Subcutaneous abdominal adipose tissue (tissue), 5 donors: Measurements from ENCODE around the gene ITPR1.

Experiments
- H3K27ac ChIP-seq: one replicate; pipeline ENCODE4 v1.7.0; 2013; ENCODE audit warnings: low read depth, mild to moderate bottlenecking, inconsistent platforms, low read length, moderate library complexity
- H3K27me3 ChIP-seq, 5 donors: one replicate each; pipeline ENCODE4 v1.7.0; 2013; ENCODE audit warnings: low read length in 5 of 5, inconsistent platforms in 1 of 5; ENCODE audit not compliant: control insufficient read depth in 5 of 5, insufficient read depth in 4 of 5
- H3K36me3 ChIP-seq, 5 donors: one replicate each; pipeline ENCODE4 v1.7.0; 2013; ENCODE audit warnings: low read length in 5 of 5; ENCODE audit not compliant: control insufficient read depth in 5 of 5, insufficient read depth in 5 of 5
- H3K4me1 ChIP-seq, 5 donors: one replicate each; pipeline ENCODE4 v1.7.0; 2013; ENCODE audit warnings: low read length in 5 of 5, mild to moderate bottlenecking in 3 of 5, moderate library complexity in 1 of 5; ENCODE audit not compliant: control insufficient read depth in 5 of 5, insufficient read depth in 5 of 5
- H3K4me3 ChIP-seq, 5 donors: one replicate each; pipeline ENCODE4 v1.7.0; 2013; ENCODE audit warnings: low read length in 5 of 5, low read depth in 1 of 5
- H3K9ac ChIP-seq, 5 donors: one replicate each; pipeline ENCODE4 v1.7.0; 2013; ENCODE audit warnings: low read length in 5 of 5, mild to moderate bottlenecking in 4 of 5, moderate library complexity in 3 of 5
- H3K9me3 ChIP-seq, 5 donors: one replicate each; pipeline ENCODE4 v1.7.0; 2013; ENCODE audit warnings: low read length in 5 of 5; ENCODE audit not compliant: control insufficient read depth in 5 of 5
- donor health status: healthy.
- donor health status: healthy.
- donor health status: healthy.
- donor health status: healthy.
- donor health status: healthy.

The ITPR1 gene

DNA sequence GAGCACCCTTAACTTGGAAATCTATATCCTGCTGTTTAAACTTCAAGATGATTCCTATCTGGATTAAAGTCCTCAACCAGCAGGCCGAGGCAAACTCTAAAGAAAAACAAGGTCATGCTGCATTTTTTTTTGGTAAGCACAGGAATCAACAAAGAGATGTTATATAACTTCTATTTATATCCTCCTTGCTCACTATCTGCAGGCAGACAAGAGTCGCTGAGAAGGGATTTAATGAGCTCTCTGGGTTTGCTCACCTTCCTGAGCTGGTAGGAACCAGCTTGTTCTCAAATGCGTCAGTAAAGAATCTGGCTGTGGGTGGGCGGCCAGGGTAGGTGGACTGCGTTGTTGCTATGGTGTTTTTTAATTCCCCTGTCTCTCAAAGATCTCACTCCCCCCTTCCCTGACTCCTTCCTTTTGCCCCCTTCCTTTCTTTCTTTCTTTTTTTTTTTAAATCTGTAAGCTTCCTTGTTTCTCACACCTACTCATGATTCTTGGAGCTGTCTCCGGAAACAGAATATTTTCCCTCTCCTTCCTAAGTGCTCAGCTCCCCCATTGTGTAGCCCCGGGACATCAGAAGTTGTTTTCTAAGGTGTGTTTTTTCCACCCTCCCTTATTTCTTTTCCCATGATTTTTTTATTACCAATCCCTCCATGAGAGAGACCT is 257.3 kb downstream of the ITPR1 start:
- Histone ChIP-seq H3K27me3 (no peaks in the 10 kb centered on the region), H3K27ac (peak overlapping the region; percentile 87), H3K4me1 (peaks cover 18 to 49% (median 46%) of the 10 kb centered on the region in 5 donors), H3K9me3 (no peaks in the 10 kb centered on the region), H3K36me3 (peaks cover 0 to 3% (median 0%) of the 10 kb centered on the region in 5 donors), H3K4me3 (peak overlapping the region in 2 of 5 donors; percentile 37 to 38), H3K9ac (peak overlapping the region in 1 of 5 donors; percentile 47)

DNA sequence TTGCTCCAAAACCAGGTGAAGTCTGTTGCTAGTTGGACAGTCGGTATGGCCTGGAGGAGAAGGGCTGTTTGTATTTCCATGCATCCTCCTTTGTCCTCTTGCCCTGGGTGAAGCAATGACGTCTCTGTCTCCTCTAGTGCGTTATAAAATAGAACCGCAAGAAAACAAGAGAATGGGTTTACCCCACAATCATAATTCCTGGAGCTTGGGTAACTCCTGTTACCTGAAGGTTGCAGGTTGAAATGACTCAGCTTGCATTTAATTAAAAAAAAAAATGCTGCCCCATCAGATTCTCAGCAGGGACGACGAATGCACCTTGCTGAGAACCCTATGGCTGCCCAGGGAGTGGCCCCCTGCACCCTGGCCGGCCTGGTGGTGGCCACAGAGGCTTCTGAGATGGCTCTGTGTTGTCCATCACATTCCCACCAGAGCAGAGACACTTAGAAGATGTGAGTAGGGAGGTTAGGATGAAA is 257.9 kb downstream of the ITPR1 start:
- Histone ChIP-seq H3K9ac (peak overlapping the region in 4 of 5 donors; percentile 46 to 81 (median 52)), H3K27me3 (no peaks in the 10 kb centered on the region), H3K36me3 (no peaks in the 10 kb centered on the region), H3K9me3 (no peaks in the 10 kb centered on the region), H3K4me1 (peaks cover 18 to 46% (median 45%) of the 10 kb centered on the region in 5 donors), H3K27ac (peak overlapping the region; percentile 87), H3K4me3 (peak overlapping the region in 3 of 5 donors; percentile 16 to 38 (median 37))

DNA sequence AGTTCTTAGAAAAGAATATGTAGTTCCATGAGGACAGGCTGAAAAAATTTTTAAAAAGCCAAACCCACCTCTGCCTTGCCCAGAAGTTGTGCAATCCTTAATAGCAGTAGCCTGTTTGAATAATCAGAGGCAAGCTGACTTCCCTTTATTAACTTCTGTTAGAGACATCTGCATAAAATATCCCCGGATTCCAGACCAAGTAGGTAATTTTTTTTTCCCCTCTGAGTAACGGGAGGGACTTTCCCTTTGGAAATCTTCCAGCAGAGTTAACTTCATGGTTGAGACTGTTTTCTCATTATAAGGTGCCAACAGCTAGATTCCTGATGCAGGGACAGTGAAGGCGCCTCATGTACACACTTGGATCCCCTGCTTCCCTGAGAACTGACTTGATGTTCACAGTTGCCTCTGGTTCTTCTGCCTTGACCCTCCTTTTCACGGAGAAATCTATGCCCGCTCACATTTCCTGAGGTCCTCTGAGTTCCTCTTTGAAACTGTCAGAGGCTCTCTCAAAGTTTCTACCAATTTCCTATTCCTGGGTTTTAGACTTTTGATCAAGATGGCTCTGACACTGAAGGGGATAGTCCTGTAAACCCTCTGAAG is 258.5 kb downstream of the ITPR1 start:
- H3K27ac ChIP-seq, result peak overlapping the region; percentile 87
- peak overlapping the region in 4 of 5 donors; percentile 21 to 81 (median 52) for H3K9ac ChIP-seq
- H3K27me3 ChIP-seq, result no peaks in the 10 kb centered on the region
- peak overlapping the region in 3 of 5 donors; percentile 16 to 38 (median 37) for H3K4me3 ChIP-seq
- H3K36me3 ChIP-seq, result no peaks in the 10 kb centered on the region
- H3K4me1 ChIP-seq, result peaks cover 18 to 44% (median 40%) of the 10 kb centered on the region in 5 donors
- H3K9me3 ChIP-seq, result no peaks in the 10 kb centered on the region

DNA sequence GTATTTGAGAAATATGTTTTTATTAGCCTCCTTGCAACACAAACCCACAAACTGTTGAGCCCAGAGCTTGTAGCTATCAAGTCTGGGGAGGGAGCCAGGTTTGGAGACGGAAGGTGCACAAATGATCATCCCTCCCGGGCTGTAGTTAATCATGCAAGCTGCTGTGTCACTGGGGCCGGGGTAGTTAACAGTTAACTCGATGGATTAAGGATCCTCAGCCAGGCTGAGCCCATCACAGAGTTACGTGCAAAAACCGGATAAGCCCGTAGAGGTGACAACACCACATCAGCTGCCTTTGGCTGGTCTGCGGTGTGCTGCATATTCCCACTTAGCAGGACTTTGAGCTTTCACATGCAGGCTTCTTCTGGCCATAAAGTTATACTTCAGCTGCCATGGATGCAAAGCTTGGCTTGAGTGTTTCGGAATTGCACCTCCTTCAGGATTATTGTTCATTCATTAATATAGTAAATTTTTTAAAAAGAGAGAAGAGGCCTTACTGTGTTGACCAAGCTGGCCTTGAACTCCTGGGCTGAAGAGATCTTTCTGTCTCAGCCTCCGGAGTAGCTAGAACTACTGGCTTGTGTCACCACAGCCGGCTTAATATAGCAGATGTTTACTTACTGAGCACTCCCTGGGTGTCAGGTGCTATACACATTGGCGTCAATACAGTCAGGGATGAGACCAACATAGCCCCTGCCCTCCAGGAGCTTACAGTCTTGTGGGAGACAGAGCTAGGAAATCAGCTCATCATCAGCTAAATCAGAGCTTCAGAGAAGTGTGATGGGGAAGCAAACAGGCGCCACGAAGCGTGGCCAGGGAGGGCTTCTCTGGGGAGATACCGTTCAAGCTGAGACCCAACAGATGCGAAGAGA is 259.3 kb downstream of the ITPR1 start:
- no peaks in the 10 kb centered on the region for H3K27me3 ChIP-seq
- H3K4me1 ChIP-seq, result peaks cover 18 to 38% (median 37%) of the 10 kb centered on the region in 5 donors
- no peaks in the 10 kb centered on the region for H3K36me3 ChIP-seq
- no peak overlapping the region for H3K4me3 ChIP-seq
- H3K9me3 ChIP-seq, result no peaks in the 10 kb centered on the region
- peak overlapping the region; percentile 87 for H3K27ac ChIP-seq
- no peak overlapping the region for H3K9ac ChIP-seq

DNA sequence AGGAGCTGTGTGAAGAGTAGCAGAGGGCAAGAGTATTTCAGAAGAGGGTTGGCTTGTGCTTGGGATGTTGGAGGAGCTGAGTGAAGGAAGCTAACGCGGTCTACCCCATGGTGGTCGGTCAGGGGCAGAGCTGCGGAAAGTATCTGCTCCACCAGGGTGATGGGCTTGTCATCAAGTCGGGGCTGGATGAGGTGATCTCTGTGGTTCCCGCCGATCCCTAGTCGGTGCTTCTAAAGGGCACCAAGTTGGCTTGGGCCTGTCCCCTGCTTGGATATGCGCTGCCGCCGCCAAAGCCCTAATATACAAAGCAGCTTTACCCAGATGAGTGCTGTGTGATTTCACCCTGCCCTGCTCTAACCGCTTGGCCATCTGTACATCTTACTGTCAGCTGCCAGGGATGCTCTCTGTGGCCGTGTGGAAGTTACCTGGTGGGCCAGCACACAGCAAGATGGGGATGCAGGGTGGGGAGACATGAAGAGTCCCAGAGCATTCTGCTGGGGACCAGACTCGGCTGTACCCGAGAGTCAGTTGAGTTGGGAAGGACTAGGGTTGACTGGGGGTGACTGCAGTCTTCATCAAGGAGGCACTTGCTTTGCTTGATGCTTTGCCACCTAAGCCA is 260.0 kb downstream of the ITPR1 start:
- no peak overlapping the region for H3K27ac ChIP-seq
- H3K9me3 ChIP-seq, result no peaks in the 10 kb centered on the region
- H3K4me1 ChIP-seq, result peaks cover 18 to 36% (median 30%) of the 10 kb centered on the region in 5 donors
- peaks cover 0 to under 1% (median 0%) of the 10 kb centered on the region in 5 donors for H3K36me3 ChIP-seq
- no peaks in the 10 kb centered on the region for H3K27me3 ChIP-seq
- H3K9ac ChIP-seq, result no peak overlapping the region
- H3K4me3 ChIP-seq, result no peak overlapping the region

DNA sequence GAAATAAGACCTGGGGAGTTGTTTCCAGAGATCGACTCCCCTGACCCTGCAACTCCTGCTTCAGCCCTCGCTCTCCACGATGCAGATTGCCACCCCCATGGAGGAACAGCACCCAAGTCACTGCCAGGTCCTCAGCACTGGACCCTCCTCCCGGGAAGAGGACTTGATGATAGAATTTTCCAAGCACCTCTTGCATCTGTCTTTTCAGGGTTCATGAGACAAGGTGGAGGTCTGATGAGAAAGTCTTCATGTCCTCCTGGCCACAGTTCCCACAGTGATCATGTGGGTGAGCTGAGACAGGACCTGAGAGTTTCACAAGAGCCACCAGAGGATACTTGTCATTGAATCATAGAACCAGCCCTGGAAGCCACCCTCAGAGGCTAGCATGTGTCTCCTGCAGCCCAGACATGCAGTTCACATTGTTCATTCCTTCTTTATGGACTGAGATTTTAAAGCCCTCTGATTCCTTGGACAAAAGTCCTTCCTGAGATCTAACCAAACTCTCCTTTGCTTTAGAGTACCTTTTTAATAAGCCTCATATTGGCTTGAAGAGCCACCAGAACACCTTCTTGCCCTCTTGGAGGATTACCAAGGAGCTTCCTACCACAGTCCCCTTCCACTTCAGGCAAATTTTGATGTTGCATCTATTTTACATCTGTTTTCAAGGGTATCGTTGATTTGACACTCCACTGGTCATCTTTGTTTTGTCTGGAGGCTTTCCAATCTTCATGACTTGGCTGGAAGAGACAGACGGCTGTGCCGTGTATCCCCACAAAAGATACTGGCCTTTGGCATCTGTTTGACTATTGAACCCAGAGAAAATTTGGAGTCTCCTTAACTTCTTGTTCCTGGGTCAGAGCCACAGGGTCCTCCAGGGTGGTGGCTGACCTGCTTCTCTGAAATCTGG is 261.3 kb downstream of the ITPR1 start:
- H3K27me3 ChIP-seq, result no peaks in the 10 kb centered on the region
- H3K4me3 ChIP-seq, result no peak overlapping the region
- H3K36me3 ChIP-seq, result peaks cover 0 to 4% (median 0%) of the 10 kb centered on the region in 5 donors
- no peak overlapping the region for H3K9ac ChIP-seq
- peaks cover 16 to 29% (median 26%) of the 10 kb centered on the region in 5 donors for H3K4me1 ChIP-seq
- no peak overlapping the region for H3K27ac ChIP-seq
- no peaks in the 10 kb centered on the region for H3K9me3 ChIP-seq

DNA sequence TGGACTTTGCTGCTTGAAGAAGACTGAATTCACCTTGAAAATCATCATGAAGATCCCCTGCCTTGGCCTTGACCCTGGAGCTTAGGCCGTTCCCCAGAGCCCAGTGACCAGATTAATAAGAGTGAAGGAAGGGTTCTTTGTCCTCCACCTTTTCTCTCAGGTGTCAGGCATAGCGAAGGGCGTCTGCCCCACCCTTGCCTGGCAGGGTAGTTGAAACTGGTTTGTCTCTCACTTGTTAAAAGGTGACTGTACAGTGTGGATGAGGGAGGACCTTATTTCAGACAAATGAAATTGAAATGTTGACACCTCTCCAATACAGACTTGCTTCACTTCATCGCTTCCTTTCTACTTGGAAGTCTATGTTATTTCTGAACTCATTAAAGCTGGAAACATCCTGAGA is 262.4 kb downstream of the ITPR1 start:
- Histone ChIP-seq H3K36me3 (peaks cover 0 to 5% (median under 1%) of the 10 kb centered on the region in 5 donors), H3K9ac (no peak overlapping the region), H3K27ac (no peak overlapping the region), H3K27me3 (no peaks in the 10 kb centered on the region), H3K4me1 (peaks cover 13 to 19% (median 18%) of the 10 kb centered on the region in 5 donors), H3K9me3 (peaks cover 0 to 2% (median 0%) of the 10 kb centered on the region in 5 donors), H3K4me3 (no peak overlapping the region)

DNA sequence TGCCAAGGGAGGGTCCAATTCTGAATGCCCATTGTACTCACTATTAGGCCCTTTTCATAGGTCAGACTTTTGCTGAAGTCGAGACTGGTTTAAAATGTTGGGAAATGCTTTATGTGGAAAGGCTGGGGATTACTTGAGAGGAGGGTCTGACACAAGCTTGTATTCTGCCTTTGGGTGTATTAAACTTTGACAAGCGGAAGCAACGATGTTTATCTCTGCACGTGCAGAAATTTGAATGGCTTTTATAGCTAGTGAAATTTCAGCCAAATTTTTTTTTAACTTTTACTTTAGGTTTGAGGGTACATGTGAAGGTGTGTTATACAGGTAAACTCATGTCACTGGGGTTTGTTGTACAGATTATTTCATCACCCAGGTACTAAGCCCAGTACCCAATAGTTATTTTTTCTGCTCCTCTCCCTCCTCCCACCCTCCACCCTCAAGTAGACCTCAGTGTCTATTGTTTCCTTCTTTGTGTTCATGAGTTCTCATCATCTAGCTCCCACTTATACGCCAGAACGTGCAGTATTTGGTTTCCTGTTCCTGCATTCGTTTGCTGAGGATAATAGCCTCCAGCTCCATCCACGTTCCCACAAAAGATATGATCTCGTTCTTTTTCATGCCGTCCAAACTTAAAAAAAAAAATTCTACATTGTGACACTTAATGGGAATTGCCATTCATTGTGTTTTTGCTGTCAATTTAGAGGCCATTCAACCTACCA is 263.1 kb downstream of the ITPR1 start:
- Histone ChIP-seq H3K27me3 (no peaks in the 10 kb centered on the region), H3K4me1 (peaks cover 8 to 13% (median 11%) of the 10 kb centered on the region in 5 donors), H3K9ac (no peak overlapping the region), H3K9me3 (peaks cover 0 to 3% (median 0%) of the 10 kb centered on the region in 5 donors), H3K36me3 (peaks cover 0 to 5% (median 2%) of the 10 kb centered on the region in 5 donors), H3K27ac (no peak overlapping the region), H3K4me3 (no peak overlapping the region)
